HFFc6 (cell line): ENCODE data around the gene RAB11FIP4. TPM values are rescaled to one million over a fixed set of nuclear protein-coding genes. Genes with fewer than 3 reads are reported as not detected.

Source experiments
- DNase-seq: peaks from one replicate; pipeline ENCODE4 v3.0.0-alpha.2; 2018
- H3K27ac Mint-ChIP-seq: 2 replicates; pipeline ENCODE4 v1.8.0; 2020; ENCODE audit warnings: mild to moderate bottlenecking, mixed read lengths
- H3K27me3 Mint-ChIP-seq: 2 replicates; pipeline ENCODE4 v1.8.0; 2021; ENCODE audit warnings: mild to moderate bottlenecking, moderate library complexity, mixed read lengths; ENCODE audit not compliant: insufficient read depth
- H3K36me3 Mint-ChIP-seq: 2 replicates; pipeline ENCODE4 v1.8.0; 2021; ENCODE audit warnings: low read depth, mixed read lengths
- H3K4me1 Mint-ChIP-seq: 2 replicates; pipeline ENCODE4 v1.8.0; 2020; ENCODE audit warnings: low read depth, mixed read lengths
- H3K4me3 Mint-ChIP-seq: 2 replicates; pipeline ENCODE4 v1.8.0; 2020; ENCODE audit warnings: mild to moderate bottlenecking, moderate library complexity, mixed read lengths
- H3K9me3 Mint-ChIP-seq: 2 replicates; pipeline ENCODE4 v1.8.0; 2020; ENCODE audit warnings: mild to moderate bottlenecking, mixed read lengths
- CTCF ChIP-seq: fragments of 200-600 bp; sonication (generic); IDR thresholded peaks from 2 replicates; pipeline ENCODE4 v1.5.0; 2021; ENCODE audit warnings: antibody characterized with exemption, mild to moderate bottlenecking
- total RNA-seq, 6 experiments: library from RNA; stranded (reverse); fragmentation: NEBNext Ultra II Directional; extraction: Animal tissue kit (Norgen Biotek cat#: 25700); gene quantifications; 2 replicates in 1 of 6; 3 replicates in 5 of 6; pipeline ENCODE4 v1.2.3, GENCODE V29; 2021

The RAB11FIP4 gene
- total RNA-seq, 6 experiments from 2014 or later = 0.02 to 0.38 (median 0.09) TPM

DNA sequence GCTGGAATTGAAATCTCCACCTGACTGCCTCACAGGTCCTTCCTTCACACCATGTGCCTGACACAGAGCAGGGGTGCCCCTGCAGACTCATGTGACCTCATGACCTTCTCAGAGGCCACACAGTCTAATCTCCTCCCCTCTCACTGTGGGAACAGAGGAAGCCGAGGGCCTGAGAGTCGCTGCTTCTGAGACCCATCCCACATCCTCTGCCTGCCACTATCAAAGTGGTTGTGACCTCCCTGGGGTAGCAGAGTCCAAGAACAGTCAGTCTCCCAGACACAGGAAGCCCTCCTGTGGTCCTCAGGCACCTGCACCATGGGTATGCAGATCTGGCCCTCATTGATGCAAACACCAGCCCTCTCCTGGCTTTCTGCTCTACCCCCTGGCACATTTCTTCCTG lies 78.5 kb downstream of the RAB11FIP4 start:
- H3K27ac Mint-ChIP-seq = no peak overlapping the region
- H3K36me3 Mint-ChIP-seq = no peaks in the 10 kb centered on the region
- H3K4me3 Mint-ChIP-seq = no peak overlapping the region
- H3K9me3 Mint-ChIP-seq = no peaks in the 10 kb centered on the region
- DNase-seq = no peak
- peaks cover 31% of the 10 kb centered on the region for H3K27me3 Mint-ChIP-seq
- H3K4me1 Mint-ChIP-seq = no peaks in the 10 kb centered on the region
- no peak for TF ChIP-seq CTCF

DNA sequence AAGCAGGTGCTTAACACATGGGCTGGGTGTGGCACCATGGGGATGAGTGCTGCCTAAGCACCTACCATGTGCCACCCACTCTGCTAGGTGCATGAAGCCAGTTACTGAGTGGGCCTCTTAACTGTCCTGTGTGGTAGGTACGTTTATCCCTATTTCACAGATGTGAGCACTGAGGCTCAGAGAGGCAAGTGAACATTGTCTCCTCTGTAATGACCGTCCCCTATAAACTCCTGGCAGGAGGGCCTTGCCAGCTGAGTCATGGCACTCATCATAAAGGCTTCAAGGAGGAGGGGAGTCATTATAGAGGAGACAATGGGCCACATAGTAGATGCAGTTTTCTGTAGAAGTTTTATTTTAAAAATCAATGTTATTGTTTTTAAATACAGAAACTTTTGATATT lies 79.1 kb downstream of the RAB11FIP4 start:
- H3K27ac Mint-ChIP-seq = no peak overlapping the region
- no peaks in the 10 kb centered on the region for H3K36me3 Mint-ChIP-seq
- no peaks in the 10 kb centered on the region for H3K9me3 Mint-ChIP-seq
- H3K27me3 Mint-ChIP-seq = peaks cover 36% of the 10 kb centered on the region
- H3K4me1 Mint-ChIP-seq = no peaks in the 10 kb centered on the region
- H3K4me3 Mint-ChIP-seq = no peak overlapping the region
- TF ChIP-seq CTCF = no peak
- DNase-seq = no peak

DNA sequence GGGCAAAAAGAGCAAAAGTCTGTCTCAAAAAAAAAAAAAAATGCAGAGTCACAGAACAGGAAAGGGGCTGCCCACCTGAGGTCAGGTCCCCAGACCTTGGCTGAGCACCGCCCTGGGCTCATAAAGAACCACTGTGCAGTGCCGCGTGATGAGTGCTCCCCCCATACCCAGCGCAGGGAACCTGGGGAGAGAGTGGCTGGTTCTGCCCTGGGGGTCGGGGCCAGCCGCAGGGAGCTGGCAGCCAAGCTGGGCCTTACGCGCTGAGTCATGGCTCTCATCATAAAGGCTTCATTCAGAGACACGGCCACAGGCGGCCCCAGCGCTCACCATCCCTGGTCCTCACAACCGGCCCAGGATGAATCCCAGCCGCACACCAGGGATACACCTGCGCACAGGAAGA lies 80.7 kb downstream of the RAB11FIP4 start:
- H3K4me1 Mint-ChIP-seq = no peaks in the 10 kb centered on the region
- H3K4me3 Mint-ChIP-seq = no peak overlapping the region
- no peak overlapping the region for H3K27ac Mint-ChIP-seq
- no peak for DNase-seq
- H3K9me3 Mint-ChIP-seq = no peaks in the 10 kb centered on the region
- TF ChIP-seq CTCF = no peak
- peaks cover 43% of the 10 kb centered on the region for H3K27me3 Mint-ChIP-seq
- H3K36me3 Mint-ChIP-seq = no peaks in the 10 kb centered on the region

- Mint-ChIP-seq H3K4me3 (no peak overlapping the region), H3K27ac (no peak overlapping the region), H3K27me3 (peaks cover 49% of the 10 kb centered on the region), H3K36me3 (no peaks in the 10 kb centered on the region), H3K4me1 (no peaks in the 10 kb centered on the region), H3K9me3 (no peaks in the 10 kb centered on the region)
- no peak for TF ChIP-seq CTCF
- no peak for DNase-seq
Measured at GRCh38 chr17:31475378-31476162, 84.1 kb downstream of the RAB11FIP4 start.

DNA sequence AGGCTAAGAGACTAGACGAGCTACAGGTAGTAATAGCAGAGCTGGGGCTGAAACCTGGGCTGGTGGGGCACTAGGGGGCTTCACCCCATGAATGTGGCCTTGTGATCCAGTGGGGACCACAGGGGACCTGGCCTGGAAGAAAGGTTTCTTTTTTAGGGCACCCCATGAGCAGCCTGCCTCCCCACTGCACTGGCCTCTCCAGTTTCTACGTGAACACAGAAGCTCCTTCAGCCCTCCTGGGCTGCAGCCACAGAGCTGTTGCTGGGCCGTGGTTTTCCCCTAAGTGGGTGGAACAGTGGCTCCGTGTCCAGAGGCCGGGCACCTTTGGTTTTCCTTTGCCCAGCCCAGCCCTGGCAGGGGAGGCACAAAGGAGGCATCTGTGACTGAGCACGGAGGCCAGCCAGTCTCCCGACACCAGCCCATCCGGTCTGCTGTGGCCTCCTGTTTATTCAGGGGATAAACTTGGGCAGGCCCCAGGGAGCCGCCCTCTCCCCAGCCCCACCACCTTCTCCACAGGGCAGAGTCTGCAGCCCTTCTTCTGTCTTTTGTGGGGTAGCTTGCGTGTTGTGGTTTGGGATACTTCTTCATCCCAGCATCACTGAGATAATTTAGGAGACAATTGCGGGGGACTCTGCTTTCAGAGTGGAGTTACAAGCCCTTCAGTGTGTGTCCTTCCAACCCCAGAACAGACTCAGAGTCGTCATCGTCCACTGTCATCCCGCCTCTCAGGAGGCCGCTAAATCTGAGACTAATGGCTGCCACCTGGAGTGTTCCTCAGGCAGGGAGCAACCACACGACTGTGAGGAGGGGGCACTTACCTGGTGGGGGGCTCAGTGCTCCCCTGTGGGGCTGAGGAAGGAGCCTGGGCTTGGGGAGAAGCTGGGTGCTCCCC lies 85.3 kb downstream of the RAB11FIP4 start:
- no peaks in the 10 kb centered on the region for H3K4me1 Mint-ChIP-seq
- no peak for DNase-seq
- TF ChIP-seq CTCF = no peak
- H3K27me3 Mint-ChIP-seq = peaks cover 47% of the 10 kb centered on the region
- no peak overlapping the region for H3K4me3 Mint-ChIP-seq
- H3K9me3 Mint-ChIP-seq = no peaks in the 10 kb centered on the region
- H3K36me3 Mint-ChIP-seq = no peaks in the 10 kb centered on the region
- H3K27ac Mint-ChIP-seq = no peak overlapping the region
